GM18951 (cell line): ENCODE data around the gene JADE1.

Source experiments
- POLR2A ChIP-seq: IDR thresholded peaks from 4 replicates; pipeline ENCODE4 v1.6.1; 2011; ENCODE audit warnings: mild to moderate bottlenecking; ENCODE audit not compliant: insufficient read length, insufficient read depth; ENCODE audit errors: extremely low read depth
- in situ Hi-C: fragments of 300-500 bp; cut with MboI; formaldehyde crosslinking; loops from one replicate; pipeline ENCODE4 v1.12.0; 2022; ENCODE audit warnings: low sequenced_read_pairs, mixed read lengths, inconsistent platforms; ENCODE audit not compliant: unreplicated experiment

Gene JADE1

DNA sequence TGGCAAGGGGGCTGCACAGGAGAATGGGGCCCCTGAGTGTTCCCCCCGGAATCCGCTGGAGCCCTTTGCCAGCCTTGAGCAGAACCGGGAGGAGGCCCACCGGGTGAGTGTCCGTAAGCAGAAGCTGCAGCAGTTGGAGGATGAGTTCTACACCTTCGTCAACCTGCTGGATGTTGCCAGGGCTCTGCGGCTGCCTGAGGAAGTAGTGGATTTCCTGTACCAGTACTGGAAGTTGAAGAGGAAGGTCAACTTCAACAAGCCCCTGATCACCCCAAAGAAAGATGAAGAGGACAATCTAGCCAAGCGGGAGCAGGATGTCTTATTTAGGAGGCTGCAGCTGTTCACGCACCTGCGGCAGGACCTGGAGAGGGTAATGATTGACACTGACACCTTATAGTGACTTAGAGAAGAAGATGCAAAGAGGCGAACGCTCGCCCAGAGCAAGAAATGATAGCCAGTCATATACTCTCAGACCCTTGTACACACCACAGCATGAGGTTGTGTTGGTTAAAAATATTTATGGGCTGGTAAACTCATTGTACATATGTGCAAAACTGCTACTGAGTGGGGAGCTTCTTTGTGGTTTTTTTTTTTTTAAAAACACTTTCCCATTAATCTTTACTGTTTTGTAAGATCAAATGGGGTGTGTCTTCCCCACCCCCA is 52.5 kb downstream of the JADE1 start:
- in situ Hi-C loops = loop anchor here (10.0 to 25.0 kb wide), 2 partner anchors 297 to 675 kb away; no protein-coding TSS in a partner anchor
- TF ChIP-seq POLR2A = no peak

DNA sequence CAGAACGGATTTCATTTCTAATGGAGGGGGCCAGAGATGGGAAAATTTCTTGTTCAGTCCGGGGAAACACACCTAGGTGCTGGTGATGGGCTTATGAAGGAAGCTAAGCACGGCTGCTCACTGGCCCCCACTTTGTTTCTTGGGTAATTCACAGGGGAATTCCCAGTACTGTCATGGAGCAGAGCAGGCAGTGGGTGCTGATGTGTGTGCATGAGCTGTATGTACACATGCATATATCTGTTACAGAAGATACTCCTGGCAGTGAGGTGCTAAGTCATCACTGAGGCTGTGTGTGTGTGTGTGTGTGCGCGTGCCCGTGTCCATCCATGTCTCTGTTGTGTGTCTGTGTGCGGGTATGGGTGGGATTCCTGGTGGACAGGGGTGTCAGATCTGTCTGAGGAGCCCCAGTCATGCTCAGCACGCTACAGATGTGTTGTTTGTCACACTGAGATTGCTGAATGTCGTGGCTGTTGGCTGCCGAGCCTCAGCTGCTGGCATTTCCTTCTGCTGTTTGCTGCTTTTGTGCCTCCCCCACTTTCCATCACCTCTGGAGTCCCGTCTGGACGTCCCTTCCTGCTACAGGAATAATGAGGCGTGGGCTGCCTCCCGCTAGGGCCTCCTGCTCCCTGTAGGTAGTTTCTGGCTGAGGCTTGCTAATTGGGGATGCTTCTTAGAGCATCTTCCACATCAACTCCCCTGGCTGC is 53.3 kb downstream of the JADE1 start:
- no peak for TF ChIP-seq POLR2A
- in situ Hi-C loops = loop anchor here (10.0 to 25.0 kb wide), 2 partner anchors 298 to 675 kb away; no protein-coding TSS in a partner anchor

DNA sequence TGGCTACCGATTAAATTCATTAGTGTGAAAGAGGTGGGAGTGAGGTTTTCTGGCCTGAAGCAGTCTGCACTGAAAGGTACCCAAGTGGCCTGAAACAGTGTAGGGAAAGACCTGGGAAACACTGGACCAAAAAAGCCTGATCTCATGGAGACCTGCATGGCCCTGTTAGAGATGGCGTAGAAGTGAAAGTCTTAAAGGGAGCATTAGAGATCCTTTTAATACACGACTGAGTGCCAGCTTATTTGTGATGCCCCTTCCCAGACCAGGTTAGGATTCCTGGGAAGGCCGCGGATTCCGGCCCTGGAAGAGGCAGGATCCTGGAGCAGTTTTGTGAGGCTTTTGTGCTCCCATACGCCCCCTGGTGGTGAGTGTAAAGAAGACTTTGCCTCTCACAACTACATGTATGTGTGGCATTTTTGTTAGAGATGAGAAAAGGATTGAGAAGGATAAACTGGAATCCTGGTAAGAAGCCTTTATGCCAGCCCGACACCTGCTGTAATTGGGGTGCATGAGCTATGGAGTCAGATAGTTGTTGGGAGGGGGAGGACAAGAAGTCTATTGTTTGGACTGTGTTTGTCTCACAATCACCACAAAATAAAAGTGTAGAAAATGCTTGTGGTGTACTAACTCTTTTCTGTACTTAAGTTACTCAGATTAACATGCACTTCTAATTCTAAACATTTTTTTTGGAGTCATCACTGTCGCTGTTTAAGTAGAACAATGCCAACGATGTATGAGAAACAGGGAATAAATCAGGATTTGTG is 54.0 kb downstream of the JADE1 start:
- in situ Hi-C loops = loop anchor here (10.0 to 25.0 kb wide), 2 partner anchors 299 to 676 kb away; no protein-coding TSS in a partner anchor
- no peak for TF ChIP-seq POLR2A

DNA sequence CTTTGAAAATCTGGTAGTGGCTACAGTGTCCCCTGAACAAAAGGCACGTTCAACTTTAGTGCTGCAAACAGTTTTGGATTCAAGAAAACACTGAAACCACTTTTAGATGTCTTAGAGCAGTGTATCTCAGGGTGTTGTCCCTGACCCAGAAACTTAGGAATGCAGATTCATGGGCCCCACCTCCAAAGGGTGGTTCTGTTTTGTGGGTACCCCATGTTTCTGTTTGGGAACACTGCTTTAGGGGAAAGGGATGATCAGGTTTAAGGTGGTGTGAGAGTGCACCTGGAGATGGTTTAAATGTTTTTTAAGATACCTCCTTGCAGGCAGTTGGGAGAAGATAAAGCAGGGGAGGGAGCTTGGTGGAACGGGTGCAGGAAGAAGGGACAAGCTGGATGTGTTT is 55.6 kb downstream of the JADE1 start:
- in situ Hi-C loops = loop anchor here (10.0 to 25.0 kb wide), 2 partner anchors 300 to 678 kb away; no protein-coding TSS in a partner anchor
- TF ChIP-seq POLR2A = no peak

DNA sequence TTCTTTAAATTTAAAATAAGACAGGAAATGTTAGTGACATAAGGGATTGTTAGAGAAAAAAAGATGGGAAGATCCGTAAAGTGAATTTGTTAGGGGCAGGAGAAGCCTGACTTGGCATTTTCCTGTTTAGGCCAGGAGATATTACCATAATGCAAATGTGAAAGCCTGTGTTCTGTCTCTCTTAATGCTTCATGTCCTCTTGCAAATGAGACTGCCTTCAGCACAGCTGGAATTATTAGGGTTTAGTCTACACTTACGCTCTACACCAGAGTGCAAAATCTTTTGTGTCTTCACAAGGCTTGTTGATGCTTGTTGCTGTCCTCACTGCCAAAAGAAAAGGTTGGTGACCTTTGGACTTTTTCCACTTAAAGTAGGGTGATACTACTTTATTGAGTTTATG is 56.8 kb downstream of the JADE1 start:
- in situ Hi-C loops = loop anchor here (10.0 to 25.0 kb wide), 2 partner anchors 301 to 679 kb away; no protein-coding TSS in a partner anchor
- TF ChIP-seq POLR2A = no peak

DNA sequence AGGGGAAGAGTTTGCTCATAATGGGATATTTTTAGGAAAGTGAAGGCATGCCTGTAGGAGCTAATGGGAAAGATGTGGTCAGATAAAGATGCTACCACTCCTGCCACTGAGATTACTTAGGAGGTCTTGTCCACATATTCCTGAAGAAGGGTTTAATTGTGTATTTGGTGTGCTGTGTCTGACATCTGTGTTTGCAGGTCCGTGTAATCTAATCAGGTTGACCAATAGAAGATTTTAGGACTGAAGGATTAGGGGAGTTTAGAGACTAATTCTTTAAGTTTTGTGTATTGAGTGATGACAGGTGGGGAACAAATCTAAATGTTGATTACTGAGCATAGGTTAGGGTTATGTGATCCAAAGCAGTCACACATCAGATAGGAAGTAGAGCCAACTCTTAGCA is 57.2 kb downstream of the JADE1 start:
- in situ Hi-C loops = loop anchor here (10.0 to 25.0 kb wide), 2 partner anchors 302 to 679 kb away; no protein-coding TSS in a partner anchor
- no peak for TF ChIP-seq POLR2A

DNA sequence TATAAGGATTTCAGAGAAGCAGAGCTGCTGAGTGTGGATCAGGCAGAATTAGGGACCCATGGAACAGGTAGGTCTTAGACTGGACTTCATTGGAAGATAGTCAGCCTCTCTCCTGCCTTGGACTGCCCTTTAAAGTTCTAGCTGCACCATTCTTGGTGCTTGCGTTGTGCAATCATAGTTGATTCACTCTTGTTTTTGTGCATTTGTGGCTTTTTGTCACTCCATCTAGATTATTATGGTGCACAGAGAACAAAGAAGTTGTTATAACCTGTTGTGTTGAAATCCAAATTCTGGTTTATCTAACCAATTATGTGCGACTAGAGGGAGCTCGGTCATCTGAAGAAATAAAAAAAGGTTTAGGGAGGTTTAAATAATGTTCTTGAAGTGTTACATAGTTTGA is 59.3 kb downstream of the JADE1 start:
- no peak for TF ChIP-seq POLR2A
- in situ Hi-C loops = loop anchor here (10.0 to 25.0 kb wide), 2 partner anchors 304 to 681 kb away; no protein-coding TSS in a partner anchor

DNA sequence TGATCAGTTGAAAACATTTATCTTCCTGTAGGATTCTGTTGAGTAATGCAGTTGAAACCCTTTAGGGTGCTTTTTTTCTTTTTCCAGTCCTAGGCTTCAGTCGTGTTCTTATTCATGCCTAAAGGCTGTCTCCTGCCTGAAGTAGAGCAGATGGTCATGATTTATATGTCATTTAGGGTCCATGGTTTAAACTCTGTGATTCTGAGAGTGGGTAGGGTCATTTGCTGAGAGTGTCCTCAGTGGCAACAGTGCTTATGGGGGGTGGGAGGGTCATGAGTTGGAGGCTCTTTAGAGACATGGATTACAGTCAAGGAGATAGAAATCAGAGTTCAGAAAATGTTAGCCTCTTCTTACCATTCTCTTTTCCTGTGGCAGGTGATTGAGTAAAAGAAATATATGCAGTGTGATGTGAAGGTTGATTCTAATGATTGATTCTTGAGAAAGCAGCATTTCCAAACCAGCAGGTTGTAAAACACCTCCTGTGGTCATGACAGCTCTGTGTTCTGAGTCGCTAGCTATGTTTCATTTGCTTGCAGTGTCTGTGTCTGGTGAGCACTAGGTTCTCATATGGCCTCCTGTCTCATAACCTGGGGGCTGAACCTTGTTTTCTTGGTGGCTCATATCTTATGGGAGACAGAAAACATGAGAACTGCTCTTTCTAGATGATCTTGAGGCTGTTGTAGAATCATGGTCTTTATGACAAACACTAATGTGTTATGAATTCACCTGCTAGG is 60.4 kb downstream of the JADE1 start:
- no peak for TF ChIP-seq POLR2A
- in situ Hi-C loops = loop anchor here (10.0 to 25.0 kb wide), 2 partner anchors 305 to 683 kb away; no protein-coding TSS in a partner anchor

DNA sequence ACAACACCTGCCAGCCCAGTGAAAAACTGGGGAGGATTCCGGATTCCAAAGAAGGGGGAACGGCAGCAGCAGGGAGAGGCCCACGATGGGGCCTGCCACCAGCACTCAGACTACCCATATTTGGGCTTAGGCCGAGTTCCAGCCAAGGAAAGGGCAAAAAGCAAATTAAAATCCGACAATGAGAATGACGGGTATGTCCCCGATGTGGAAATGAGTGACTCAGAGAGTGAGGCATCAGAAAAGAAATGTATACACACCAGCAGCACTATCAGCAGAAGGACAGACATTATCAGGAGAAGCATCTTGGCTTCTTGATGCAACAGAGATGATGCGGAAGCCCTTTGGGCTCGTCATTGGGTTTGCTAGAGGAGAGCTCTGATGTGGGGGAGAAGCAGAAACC is 62.4 kb downstream of the JADE1 start:
- in situ Hi-C loops = loop anchor here (25.0 kb wide), 1 partner anchor 685 kb away; no protein-coding TSS in a partner anchor
- TF ChIP-seq POLR2A = no peak

DNA sequence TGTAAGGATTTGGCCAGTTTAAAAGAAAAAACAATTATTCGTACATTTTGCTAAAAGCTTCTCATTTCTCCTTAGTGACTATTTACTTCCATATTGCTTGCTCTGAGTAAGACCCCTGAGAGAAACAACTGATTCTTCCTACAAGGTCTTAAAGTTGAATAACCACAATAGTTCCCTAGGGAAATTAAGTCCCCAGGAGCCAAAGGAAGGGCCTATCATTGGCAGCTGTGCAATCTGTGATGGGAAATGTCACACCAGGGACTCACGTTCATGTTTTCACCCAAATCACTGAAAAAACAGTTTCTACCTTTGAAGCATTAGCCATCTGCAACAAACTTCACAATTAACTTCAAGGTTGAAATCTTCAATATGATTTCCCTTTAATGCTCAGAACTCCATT is 66.7 kb downstream of the JADE1 start:
- no peak for TF ChIP-seq POLR2A
- in situ Hi-C loops = no loop called here

DNA sequence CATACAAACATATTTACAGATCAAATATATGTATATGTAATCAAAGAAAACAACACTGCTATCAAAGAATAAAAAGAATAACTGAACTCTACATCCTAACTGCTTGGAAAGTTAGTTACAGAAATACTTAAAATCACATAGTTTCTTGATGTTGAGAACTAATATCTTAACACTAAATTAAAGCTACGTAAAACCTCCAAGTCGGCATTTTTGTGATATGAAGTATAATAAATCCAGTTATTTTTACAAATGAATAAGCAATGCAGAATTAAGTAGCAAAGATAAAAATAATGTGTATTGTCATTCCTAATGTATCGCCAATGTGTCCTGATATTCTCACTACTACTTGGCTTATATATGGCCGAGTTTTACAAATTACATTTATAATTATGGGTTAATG is 68.4 kb downstream of the JADE1 start:
- in situ Hi-C loops = no loop called here
- no peak for TF ChIP-seq POLR2A

DNA sequence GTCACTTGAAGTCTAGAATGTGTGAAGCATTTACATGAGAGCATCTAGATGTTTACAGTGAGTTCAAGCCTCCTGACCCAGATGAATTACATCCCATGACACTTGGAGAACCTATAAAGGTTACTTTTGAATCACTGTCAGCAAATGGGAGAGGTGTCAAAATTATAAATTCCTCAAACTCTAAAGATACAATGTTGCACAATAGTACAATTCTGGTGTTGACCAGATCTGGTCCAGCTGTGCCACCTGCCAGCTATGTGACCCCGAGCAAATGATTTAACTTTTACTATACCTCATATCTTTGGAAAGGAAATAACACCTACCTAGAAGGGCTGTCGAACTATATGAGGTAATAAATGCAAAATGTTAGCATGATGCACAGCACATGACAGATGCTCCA is 69.8 kb downstream of the JADE1 start:
- no peak for TF ChIP-seq POLR2A
- in situ Hi-C loops = no loop called here
